Fibroblast of villous mesenchyme (primary cell): Measurements from ENCODE around the gene ALAS1. TPM values are rescaled to one million over a fixed set of nuclear protein-coding genes. Genes with fewer than 3 reads are reported as not detected.

Experiments
- DNase-seq: peaks from one replicate; pipeline ENCODE4 v3.0.0-alpha.2; 2010; ENCODE audit warnings: low read depth
- H3K4me3 ChIP-seq: 2 replicates; pipeline ENCODE4 v1.5.1; 2011; ENCODE audit warnings: low read depth, mild to moderate bottlenecking, low read length
- total RNA-seq: library from RNA; depleted of rRNA; stranded (reverse); fragments of >200 nt; gene quantifications from 2 replicates; pipeline ENCODE4 v1.2.3, GENCODE V29; 2012
- TF ChIP-seq, protein P1 (sequence below): IDR thresholded peaks from 2 replicates; pipeline ENCODE4 v1.5.1; 2012; ENCODE audit warnings: low read depth, mild to moderate bottlenecking, low read length; ENCODE audit not compliant: insufficient read depth

The ALAS1 gene
- total RNA-seq, 1 donor: 52.2 TPM

DNA sequence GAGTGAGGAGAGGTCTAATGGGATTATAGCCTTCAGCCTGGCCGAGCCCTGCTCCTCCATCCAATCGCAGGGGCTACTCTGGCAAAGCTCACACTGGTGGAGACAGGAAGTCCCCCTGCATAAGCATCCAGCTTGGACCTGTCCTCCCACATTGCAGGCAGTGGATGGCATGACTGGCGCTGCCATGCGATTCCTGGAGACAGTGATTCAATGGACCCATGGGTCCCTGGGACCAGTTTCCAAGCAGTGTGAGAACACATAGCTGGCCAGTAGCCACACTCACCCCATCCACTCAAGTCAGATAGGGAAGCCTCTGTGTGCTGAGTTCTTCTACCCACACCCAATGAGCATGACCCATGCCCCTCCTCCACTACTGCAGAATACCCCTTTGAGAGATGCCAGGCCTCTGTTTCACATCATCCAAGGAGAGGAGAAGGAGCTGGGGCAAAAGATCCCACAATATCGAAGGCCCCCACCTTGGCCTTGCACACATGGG is 25.6 kb upstream of the ALAS1 start:
- no peak for DNase-seq
- H3K4me3 ChIP-seq: no peak overlapping the region
- TF ChIP-seq, protein P1, sequence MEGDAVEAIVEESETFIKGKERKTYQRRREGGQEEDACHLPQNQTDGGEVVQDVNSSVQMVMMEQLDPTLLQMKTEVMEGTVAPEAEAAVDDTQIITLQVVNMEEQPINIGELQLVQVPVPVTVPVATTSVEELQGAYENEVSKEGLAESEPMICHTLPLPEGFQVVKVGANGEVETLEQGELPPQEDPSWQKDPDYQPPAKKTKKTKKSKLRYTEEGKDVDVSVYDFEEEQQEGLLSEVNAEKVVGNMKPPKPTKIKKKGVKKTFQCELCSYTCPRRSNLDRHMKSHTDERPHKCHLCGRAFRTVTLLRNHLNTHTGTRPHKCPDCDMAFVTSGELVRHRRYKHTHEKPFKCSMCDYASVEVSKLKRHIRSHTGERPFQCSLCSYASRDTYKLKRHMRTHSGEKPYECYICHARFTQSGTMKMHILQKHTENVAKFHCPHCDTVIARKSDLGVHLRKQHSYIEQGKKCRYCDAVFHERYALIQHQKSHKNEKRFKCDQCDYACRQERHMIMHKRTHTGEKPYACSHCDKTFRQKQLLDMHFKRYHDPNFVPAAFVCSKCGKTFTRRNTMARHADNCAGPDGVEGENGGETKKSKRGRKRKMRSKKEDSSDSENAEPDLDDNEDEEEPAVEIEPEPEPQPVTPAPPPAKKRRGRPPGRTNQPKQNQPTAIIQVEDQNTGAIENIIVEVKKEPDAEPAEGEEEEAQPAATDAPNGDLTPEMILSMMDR: no peak

DNA sequence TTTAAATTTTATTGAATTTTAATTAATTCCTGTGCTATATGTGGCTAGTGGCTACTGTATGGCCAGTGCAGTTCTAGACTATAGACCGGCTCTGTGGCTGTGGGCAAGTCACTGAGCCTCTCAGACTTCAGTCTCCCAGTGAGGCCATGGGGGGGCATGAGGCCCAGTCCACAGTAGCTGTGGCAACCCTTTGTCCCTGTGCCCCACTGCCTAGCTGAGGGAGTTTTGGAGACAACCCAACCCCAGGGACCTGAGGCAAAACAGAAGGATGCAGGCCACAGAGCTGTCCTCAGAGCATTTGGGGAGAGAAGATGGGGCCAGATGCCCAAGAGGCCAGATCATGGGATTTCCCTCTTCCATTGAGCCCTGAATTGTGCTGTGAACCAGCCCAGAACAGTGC is 24.9 kb upstream of the ALAS1 start:
- no peak overlapping the region for H3K4me3 ChIP-seq
- no peak for DNase-seq
- TF ChIP-seq, protein P1: no peak

DNA sequence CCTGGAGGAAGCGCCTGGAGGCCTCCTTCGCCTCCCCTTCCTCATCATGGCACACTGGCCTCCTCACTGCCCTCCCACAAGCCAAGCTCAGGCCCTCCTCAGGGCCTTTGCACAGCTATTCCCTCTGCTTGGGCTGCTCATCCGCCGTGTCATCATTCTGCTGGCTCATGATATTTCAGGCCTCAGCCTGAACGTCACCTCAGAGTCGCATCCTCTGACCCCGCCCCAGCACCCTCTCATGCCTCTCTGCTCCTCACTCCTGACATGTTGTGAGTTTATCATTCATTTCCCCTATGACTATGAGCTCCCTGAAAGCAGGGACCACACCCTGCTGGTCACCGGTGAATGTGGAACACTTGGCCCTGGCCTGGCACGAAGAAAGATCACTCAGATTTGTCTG is 23.1 kb upstream of the ALAS1 start:
- no peak overlapping the region for H3K4me3 ChIP-seq
- TF ChIP-seq, protein P1: no peak
- no peak for DNase-seq

DNA sequence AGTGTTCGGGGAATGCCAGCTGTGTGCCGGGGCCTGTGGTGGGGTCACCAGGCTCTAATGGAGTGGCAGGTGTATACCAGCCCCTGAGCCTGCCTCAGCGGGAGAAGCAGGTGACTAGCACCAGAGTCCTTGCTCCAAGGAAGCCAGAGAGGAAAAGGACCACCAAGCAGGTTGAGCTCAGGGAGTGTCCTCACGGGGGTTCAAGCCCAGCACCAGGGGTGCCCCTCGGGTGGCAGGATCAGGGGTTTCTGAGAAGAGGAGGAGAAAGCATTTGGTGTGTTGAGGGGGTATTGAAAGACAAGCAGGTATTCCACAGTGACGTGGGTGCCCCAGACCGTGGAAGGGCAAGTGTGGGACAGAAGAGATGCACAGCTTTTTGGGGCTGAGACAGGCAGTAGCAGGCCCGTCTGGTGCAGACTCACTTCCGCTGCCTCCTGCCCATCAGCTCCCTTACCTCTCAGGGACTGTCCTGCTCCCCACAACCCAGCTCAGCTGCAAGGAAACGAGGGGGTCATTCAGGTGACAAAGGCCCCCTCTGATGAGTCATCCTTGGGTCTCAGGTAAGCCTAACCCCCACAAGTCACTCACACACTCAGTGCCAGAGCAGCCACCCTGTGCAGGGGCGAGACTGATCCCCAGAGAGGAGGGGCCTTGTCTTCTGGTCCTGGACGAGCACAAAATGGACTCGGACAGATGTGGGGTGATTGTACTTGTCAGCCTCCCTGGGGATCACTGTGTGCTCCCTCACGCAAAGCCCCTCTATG is 22.4 kb upstream of the ALAS1 start:
- no peak for DNase-seq
- TF ChIP-seq, protein P1: no peak

DNA sequence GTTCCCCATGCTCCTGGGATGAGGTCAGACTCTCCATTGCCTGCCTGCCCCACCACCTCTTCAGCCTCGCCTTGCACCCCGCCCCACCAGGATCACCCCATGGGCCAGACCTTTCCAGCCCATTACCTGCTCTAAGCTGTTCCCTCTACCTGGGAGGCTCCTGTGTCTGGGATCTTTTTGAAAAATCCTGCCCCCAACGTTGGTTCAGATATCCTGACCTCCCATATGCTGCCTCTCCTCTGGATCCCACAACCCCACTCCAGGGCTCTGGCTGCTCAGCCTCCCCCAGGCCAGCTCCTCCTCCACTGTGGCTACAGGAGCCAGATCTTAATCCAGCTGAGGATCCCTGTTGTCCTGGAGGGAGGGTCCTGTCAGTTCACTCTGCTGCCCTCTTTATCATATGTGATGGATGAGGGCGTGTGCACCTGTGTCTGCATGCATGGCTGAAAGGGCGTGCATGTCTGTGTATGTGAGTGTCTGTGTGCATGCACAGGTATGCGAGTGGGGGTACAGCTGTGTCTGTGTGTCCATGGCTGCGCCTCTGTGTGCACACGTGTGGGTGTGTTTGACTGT is 21.7 kb upstream of the ALAS1 start:
- no peak for DNase-seq
- H3K4me3 ChIP-seq: no peak overlapping the region
- TF ChIP-seq, protein P1: no peak

More for the DNA sequence above, 22.4 kb upstream of the ALAS1 start:
- no peak overlapping the region for H3K4me3 ChIP-seq

DNA sequence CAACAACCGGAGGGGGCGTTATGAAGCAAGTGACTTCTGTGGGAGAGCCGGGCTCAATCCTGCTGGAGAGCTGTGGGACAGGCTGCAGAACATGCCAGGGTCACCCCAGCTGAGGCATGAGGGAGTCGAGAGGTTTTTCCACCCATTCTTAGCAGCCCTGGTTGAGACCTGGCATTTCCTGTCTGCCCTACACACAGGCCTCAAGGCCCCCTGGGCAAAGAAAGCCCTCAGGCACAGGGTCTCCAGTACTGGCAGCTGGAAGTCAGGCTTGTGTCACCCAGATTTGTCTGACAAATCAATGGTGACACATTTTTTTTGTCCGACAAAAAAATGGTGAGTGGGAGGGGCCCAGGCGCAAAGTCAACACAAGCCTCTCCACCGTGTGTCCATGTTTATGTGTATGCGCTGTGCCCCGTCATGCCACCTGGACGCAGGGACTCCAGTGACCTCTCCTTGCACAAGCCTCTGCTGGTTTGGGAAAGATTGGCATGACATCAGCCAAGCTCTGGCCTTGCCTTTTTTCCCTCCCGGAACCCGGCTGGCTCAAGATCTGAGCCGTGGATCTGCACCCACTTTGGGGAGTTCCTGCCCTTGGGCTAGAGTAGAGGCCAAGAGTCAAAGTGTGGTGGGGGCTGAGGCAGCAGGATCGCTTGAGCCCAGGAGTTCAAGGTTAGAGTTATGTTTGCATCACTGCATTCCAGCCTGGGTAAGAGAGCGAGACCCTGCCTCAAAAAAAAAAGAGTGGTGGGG is 20.8 kb upstream of the ALAS1 start:
- TF ChIP-seq, protein P1: no peak
- no peak for DNase-seq
- H3K4me3 ChIP-seq: no peak overlapping the region
